Activated CD4-positive, alpha-beta T cell treated with anti-CD3 and anti-CD28 coated beads, Interleukin-2, amount 50 U/mL, for 4 hours (primary cell): ENCODE measurements around the gene COL19A1.
"Not testable (repeated sequence)": the region's sequence is repeated elsewhere in the genome, so short reads cannot be mapped to it uniquely, and the experiment has no call there.

Experiments used
- DNase-seq, 2 experiments: peaks; one replicate each; pipeline ENCODE4 v3.0.0-alpha.2; 2020

COL19A1 gene

GRCh38 chr6:69901361-69901760, 35.0 kb downstream of the COL19A1 start:
- no peak for DNase-seq

DNA sequence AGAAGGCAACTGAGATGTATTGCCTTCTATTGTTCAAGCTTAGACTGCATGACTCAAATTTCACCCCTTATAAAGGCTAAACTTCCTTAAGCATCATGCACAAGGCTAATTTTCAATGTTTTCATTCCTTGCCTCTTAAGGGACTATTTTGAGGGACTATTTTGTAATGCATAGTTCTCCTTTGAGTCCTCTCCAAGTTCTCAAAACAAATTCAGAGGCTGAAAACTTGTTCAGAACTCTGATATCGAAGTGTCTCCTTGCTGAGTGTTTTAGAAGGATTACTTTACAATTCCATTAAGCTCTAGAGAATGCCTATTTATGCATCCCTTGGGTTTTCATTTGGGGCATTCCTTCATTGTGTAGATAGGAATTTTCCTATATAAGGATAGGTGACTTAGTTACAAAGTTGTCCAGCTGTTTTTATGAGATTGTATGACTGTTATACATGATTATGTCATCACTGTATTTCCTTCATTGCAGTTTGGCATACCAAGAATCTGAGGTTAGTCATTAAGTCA, 41.7 kb downstream of the COL19A1 start:
- no peak for DNase-seq

DNA sequence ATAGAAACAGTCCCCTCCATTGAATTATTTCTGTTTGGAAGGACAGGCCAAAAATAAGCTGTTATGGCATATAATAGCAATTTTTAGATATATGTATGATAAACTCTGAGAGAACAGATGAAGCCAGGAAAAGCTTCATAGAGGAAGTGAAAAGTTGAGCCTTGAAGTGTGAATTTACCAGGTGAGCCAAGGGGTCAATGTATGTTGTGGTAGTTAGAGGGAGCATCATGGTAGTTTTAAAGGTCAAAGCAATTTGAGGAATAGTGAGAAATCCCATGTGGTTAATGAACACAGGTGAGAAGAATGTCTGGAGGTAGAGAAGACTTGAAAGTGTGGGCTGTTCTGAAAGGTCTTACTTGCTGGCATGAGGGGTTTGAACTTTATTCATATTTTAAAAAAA, 47.0 kb downstream of the COL19A1 start:
- DNase-seq: no peak

DNA sequence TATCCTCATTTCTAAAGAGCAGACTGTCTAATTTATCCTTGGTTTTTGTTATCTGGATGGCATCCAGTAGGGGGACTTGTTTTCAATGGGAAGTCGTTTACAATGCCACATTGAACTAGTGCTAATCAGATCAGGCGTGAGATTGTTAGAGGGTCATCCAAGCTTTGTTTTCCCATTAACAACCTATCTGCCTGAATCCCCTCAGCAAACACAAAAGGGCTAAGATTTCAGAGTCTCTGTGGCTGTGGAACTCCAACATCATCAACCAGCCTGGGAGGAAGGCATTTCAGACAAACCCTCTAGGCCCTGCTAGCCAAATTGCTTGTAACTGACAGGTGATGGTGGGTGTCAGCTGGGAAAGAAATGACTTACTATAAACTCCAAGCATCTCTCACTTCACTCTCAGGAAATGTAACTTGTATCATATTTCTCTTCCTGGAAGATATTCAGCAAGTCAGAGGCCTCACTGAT, 47.7 kb downstream of the COL19A1 start:
- no peak for DNase-seq

DNA sequence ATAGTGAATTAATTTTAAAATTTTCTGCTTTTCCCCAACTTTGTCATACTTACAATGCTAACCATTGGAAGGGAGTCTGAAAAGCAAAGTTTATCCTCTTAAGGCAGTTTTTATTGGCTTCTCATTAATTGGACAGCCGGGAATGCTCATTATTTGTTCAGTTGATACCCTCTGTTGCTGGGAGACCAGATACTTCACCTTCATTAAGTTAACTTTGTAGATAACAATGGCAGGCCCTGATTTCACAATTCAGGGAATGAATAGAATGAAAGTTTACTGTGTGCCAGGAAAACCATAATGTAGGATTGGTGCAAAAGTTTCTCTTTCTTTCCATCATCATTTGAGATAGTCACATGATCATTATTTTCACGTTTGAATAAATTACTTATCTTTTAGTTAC, 49.0 kb downstream of the COL19A1 start:
- no peak for DNase-seq

GRCh38 chr6:69917834-69918233, 51.5 kb downstream of the COL19A1 start:
- no peak for DNase-seq

GRCh38 chr6:69918813-69919475, 52.6 kb downstream of the COL19A1 start:
- no peak for DNase-seq

DNA sequence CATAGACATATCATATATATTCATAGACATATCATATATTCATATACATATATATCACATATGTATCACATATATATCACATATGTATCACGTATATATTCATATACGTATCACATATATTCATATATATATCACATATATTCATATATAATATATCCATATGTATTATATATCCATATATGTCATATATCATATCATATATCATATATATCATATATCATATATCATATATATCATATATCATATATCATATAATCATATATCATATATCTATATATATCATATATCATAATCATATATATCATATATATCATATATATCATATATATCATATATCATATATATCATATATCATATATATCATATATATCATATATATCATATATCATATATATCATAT, 54.7 kb downstream of the COL19A1 start:
- DNase-seq: not testable (repeated sequence)

GRCh38 chr6:69921611-69922010, 55.3 kb downstream of the COL19A1 start:
- DNase-seq: not testable (repeated sequence)

DNA sequence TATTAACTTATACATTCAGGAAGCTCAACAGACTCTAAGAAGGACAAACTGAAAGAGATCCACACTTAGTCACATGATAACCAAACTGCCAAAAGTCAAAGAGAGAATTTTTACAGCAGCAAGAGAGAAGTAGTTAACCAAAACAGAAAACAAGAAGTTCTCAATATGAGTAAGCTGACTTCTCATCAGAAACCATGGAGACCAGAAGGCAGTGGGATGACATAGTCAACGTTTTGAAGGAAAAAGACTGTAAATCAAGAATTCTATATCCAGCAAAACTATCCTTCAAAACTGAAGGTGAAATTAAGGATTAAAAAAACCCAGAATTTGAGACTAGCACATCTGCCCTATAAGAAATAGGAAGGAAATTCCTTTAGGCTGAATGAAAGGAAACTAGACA, 60.4 kb downstream of the COL19A1 start:
- no peak for DNase-seq

GRCh38 chr6:69933239-69933638, 66.9 kb downstream of the COL19A1 start:
- no peak for DNase-seq

DNA sequence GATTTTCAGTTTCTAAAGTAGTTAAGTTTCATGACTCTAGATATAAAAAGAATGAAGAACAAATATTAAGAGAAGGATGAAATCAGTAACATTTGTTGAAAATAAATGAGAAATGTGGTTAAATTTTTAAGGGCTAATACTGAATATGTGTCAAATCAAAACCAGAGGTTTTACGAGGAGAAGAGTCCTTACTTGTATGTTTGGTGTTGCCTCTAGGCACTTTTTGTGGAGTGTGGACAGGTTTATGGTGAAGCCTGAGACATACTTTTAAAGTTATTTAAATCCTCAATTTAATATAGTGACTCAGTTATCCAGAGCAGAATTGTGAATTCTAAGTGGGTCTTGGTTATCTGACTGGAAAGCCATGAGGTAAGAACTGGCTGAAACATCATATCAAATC, 68.7 kb downstream of the COL19A1 start:
- no peak for DNase-seq

DNA sequence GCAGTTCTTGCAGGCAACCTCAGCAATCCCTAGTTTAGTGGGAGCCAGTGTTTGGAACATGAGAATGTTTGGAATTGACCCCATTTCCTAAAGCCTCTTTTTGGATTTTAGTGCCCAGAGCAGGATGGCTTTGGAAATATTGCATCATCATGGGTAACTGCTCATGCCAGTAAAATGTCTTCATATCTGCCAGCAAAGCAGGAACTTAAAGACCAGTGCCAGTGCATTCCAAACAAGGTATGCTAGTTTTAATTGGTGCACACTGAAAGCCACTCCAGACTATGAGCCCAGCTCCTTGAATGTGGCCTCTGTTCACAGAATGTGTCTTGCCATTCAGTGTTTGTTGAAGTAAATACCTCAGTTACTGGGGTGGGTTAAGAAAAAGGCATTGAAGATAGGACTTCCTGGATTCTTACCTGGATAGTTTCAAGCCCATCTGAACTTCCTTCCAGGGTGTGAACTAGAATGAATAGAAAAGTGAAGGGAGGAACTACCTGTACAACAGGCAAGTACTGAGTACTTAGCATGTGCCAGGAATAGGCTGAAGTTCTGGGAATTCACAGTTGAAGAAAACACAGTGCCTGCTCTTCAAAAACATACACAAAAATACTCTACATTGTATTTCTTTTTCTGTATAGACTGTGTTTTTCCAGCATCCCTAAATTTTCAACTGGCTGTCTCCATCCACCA, 70.5 kb downstream of the COL19A1 start:
- DNase-seq: no peak

DNA sequence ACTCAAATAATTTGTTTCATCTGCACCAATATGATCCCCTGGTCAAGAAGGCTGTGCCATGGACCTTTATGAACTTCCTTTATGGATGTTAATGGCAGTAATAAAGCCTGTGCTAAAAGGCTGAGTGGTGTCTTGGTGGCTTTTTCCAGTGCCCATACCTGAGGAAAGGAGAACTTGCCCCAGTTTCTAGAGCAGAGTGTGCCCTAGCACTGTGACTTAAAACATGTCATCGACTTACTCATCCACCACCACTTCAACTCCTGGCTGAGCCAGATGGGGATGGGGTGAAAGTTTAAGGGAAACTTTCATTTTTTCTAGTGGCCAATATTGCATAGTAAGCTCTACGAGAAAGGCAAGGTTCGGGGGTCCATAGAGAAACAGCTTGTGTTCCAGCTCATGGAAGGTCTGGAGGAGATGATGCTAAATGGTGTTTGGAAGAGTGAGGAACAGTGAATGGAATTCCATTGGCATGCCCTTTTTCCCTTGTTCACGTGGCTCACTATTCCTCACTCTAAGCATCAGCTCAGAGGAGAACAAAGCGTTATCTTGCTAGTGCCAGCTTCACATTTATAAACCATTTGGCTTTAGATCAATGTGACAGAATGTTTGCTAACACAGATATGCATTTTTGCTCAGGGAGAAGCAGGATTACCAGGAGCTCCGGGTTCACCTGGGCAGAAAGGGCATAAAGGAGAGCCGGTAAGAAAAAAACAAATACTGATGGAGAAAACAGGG, 71.2 kb downstream of the COL19A1 start:
- no peak for DNase-seq

DNA sequence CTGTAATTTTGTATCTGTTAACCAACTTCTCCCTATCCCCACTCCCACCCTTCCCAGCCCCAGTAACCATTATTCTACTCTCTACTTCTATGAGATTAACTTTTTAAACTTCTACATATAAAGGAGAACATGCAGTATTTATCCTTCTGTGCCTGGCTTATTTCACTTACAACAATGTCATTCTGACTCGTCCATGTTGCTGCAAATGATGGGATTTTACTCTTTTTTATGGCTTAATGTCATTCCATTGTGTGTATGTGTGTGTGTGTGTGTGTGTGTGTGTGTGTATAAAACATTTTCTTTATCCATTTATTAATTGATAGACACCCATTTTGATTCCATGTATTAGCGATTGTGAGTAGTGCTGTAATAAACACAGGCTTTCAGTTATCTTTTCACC, 76.1 kb downstream of the COL19A1 start:
- DNase-seq: no peak

GRCh38 chr6:69945192-69945591, 78.8 kb downstream of the COL19A1 start:
- no peak for DNase-seq

- no peak for DNase-seq
Measured at GRCh38 chr6:69948479-69949114, 82.2 kb downstream of the COL19A1 start.

GRCh38 chr6:69953491-69953890, 87.1 kb downstream of the COL19A1 start:
- no peak for DNase-seq

GRCh38 chr6:69954733-69955132, 88.4 kb downstream of the COL19A1 start:
- no peak for DNase-seq

GRCh38 chr6:69957985-69958559, 91.7 kb downstream of the COL19A1 start:
- no peak for DNase-seq

DNA sequence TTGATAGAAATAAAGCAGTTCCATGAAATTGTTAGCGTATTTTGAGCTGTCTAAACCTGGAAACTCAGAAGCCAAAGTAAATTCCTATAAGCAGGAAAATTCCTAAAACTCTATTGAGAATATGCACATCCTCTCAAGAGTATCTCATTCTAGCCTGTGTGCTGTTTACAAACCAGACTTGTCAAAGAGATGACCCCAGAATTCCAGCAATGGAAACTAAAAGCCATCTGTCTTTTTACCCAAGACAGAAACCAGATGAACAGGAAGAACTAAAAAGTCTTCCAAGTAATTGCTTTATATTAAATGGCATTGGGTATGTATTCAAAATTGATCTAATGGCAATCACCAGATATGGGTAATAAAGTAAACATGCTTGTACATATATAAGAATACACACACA, 92.6 kb downstream of the COL19A1 start:
- DNase-seq: no peak

GRCh38 chr6:69965974-69966373, 99.6 kb downstream of the COL19A1 start:
- not testable (repeated sequence) for DNase-seq

- DNase-seq: no peak
Measured at GRCh38 chr6:69973138-69973537, 106.8 kb downstream of the COL19A1 start.
